ENCODE data around the gene SLFN12.
"Not testable (repeated sequence)": the region's sequence is repeated elsewhere in the genome, so short reads cannot be mapped to it uniquely, and the experiment has no call there.

SLFN12 gene

DNA sequence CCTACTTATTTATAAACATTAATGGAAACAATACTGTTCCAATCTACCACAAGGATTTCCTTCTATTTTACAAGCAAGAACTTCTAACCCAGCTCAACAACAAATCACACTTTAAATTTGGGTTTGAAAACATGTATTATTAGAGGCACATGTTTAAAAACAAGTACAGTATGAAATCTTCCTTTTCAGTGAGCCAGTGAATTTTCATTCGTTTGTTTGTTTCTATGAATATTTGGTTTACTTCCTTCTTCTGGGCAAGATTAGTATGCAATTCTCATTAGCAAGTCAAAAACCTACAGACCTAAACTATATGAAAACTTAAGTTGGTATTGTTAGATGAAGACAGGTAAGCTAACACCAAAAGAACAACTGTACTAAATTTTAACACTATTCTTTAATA is 25.7 kb downstream of the SLFN12 start:
- DNase-seq = no peak

DNA sequence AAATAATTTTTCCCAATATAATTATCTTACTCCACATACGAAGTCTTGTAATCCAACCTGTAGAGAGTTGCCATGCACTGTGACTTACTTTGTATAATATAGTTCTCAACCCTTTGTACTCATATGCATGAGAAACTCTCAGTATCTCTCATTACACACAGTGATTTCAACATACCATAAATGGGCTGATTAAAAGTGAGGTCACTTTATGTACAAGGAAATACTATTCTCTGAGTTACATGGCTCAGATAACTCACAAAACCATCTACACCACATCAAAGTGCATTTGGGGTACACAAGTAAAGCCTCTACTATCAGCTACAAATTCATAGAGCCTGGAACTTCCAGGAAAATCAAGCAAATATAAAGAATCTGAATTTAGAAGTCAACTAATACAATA is 27.9 kb downstream of the SLFN12 start:
- DNase-seq = no peak

DNA sequence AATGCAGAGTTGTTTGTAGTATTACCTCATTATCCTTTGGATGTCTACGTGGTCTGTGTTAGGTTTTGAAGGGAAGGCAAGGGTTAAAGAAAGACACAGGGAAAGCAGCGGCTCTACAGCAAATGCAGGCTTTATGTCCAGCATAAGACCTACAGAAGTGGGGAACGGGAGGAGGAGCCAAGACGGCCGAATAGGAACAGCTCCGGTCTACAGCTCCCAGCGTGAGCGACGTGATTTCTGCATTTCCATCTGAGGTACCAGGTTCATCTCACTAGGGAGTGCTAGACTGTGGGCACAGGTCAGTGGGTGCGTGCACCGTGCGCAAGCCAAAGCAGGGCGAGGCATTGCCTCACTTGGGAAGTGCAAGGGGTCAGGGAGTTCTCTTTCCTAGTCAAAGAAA is 38.5 kb downstream of the SLFN12 start:
- not testable (repeated sequence) for DNase-seq

GRCh38 chr17:35390663-35391062 is 41.6 kb downstream of the SLFN12 start:
- no peak for DNase-seq

- DNase-seq = no peak
These were observed 42.1 kb downstream of the SLFN12 start for GRCh38 chr17:35390156-35390555.

DNA sequence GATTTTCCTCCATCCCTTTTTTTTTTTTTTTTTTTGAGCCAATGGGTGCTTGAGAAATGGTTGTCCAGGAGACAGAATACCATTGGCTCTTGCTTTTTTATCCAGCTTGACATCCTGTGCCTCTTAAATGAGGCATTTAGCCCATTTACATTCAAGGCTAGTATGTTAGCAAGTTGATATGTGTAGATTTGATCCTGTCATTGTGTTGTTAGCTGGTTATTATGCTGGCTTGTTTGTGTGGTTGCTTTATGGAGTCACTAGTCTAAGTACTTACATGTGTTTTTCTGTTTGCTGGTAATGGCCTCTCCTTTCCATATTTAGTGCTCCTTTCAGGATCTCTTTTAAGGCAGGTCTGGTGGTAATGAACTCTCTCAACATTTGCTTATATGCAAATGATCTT is 44.8 kb downstream of the SLFN12 start:
- DNase-seq = no peak

DNA sequence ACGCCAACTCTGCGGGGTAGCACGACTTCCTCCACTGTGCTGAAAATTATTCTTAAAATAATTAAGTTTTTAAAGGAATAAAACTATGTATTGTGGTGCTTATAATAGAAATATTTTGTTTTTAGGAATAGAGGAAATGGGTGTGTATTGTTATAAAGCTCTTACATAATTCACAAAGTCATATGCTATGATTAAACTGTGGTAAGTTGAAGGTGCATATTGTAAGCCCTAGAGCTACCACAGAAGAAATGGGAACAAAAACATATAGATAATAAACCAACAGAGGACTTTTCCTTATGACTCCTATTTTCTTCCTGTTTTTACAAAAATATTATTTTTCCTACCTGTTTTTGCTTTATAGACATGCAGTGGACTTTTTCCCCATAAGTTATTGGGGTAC is 54.6 kb downstream of the SLFN12 start:
- no peak for DNase-seq

DNA sequence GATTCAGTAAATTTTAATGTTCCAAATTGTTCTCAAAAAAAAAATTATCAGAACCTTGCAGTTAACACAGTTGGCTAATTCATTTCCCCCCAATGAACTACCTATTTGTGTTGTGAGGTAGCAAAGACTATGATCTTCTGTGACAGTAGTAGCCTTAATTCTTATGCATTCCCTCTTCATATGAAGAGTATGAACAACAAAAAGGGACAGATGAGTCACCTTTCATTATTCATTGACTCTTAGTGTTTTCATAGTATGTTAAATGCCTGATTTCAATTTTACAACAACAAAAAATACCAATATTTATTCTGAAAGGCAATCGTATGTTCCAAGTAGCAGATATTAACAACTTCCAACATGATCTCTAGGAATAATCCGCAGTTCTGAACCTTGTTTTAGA is 55.2 kb downstream of the SLFN12 start:
- DNase-seq = no peak

DNA sequence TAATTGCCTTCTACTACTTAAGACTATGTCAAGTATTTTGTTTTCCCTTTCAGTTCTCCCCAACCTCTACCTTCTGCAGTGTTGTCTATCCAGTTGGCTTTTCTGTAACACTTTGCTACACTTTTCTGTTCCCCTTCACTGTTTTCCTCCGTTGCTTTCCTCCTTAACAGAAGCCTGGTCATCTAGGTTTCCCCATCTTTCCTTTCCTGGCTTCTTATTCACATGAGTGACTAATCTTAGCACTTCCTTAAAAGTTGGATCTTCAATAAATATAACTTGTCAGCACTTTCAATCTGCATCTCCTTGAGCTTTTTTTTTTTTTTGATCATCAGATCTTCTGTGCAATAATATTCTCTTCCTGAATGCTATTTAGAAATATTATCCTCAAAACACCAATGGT is 56.1 kb downstream of the SLFN12 start:
- no peak for DNase-seq

- no peak for DNase-seq
These were observed 57.4 kb downstream of the SLFN12 start for GRCh38 chr17:35374766-35375344.

DNA sequence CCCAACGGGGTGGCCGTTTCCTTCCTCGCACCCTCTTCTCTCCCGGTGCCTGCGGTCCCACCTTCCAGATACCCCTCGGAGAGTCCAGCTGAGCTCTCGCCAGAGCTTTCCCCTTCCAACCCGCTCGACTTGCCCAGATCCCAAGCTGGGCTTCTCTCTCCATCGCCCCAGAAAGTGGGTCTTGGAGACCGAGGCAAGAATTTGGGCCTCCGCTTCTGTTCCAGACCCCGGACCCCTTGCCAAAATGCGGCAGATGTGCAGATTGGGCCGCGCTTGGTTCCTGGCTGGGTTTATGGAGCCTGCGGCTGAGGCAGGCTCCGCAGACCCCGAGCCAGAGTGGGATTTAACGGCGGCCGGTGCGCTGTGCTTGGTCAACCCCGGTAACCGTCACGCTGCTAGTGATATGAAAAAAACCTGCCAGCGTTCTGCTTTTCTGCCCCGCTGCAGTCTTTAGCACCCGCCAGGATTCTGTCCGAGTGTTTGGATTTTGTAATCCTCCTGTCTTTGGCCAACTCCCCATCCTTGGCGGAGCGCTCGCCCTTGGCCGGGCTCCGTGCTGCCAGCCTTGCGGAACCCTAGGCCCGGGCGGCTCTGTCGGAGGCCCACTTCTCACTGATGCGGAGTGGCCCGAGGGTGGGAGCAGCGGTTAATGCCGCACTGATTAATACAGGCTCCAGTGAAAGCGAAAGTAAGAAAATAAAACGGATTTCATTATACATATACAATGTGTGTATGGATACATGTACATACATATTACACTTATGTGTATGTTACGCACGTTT is 58.1 kb downstream of the SLFN12 start:
- DNase-seq = no peak

GRCh38 chr17:35373534-35373983 is 58.7 kb downstream of the SLFN12 start, which contains the start of gene SLFN11:
Gene SLFN11 (minus strand): TSS chr17:35373621. CDS start chr17:35363807, 9,814 bp downstream.
- DNase-seq = no peak

DNA sequence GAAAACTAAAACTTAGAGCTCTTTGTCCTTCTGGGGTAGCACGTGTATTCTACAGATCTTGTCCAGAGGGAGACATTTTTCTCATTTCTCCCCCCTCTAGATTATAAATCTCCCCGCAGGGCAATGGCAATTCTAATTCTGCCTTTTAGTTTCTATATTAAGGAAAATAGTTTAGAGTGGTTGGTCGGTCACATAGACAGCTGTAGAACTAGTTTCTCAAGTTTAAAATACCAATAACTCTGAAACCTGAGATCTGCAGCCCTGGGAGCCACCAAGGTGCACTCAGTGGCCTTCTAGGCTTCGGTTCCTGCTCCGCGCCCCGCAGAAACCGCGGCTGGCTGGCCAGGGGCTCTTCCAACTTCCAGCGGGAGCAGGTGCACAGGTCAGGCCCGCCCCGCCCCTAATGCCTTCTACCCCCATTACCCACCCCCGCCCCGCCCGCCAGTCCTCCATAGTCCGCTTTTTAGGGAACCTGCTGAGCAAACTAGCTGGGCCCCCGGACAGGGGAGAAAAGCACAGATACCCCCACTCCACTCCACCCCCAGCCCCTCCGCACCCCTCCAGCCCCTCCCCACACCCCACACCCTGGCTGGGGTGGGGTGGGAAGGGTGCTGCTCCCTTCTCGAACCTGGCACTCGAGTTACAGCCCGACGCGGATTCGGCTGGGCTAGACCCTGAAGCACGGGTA is 59.3 kb downstream of the SLFN12 start:
- no peak for DNase-seq

DNA sequence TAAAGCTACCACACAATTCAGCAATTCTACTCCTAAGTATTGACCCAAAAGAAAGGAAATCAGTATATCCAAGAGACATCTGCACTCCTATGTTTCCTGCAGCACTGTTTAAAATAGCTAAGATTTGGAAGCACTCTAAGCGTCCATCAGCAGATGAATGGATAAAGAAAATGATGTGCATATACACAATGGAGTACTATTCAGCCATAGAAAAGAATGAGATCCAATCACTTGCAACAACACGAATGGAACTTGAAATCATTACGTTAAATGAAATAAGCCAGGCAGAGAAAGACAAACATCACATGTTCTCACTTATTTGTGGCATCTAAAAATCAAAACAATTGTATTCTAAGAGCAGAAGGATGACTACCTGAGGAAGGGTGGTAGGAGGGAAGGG is 60.4 kb downstream of the SLFN12 start:
- no peak for DNase-seq

GRCh38 chr17:35368081-35368830 is 64.0 kb downstream of the SLFN12 start:
- DNase-seq = no peak

GRCh38 chr17:35361027-35361426 is 71.3 kb downstream of the SLFN12 start:
- no peak for DNase-seq
